ENCODE data around the gene SLA2. TPM values are rescaled to one million over a fixed set of nuclear protein-coding genes. Genes with fewer than 3 reads are reported as not detected.

SLA2 gene
- polyA plus RNA-seq, 1 of the 3 experiments (the other 2 are of a cell fraction): not detected

DNA sequence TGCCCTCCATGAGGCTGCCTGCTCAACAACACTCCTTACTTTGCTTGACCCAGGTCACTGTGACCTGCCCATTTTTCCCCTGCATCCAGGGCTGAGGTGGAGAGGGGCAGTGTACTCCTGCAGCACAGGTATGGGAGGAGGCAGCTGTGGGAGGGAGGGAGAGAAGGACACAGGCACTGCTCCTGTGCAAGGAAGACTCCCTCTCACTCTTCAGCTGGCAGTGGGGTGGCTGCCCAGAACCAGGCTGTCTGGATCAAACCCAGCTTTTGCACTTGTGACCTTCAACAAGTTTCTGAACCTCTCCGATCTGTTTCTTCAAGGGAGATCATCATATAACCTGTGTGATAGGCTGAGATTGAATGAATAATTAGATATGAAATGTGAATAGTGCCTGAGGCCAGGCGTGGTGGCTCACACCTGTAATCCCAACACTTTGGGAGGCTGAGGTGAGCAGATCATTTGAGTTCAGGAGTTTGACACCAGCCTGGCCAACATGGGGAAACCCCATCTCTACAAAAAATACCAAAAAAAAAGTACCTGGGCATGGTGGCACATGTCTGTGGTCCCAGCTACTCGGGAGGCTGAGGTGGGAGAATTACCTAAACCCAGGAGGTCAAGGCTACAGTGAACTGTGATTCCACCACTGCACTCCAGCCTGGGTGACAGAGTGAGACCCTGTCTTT is 58.5 kb downstream of the SLA2 start:
- H3K4me2 ChIP-seq: no peak overlapping the region
- no peaks in the 10 kb centered on the region for H3K79me2 ChIP-seq (ENCODE audit: insufficient read depth)
- no peak overlapping the region for H3K9ac ChIP-seq
- no peaks in the 10 kb centered on the region for H3K4me1 ChIP-seq (ENCODE audit: control insufficient read depth in 1 of 2, insufficient read depth in 2 of 2, low read depth in 1 of 2, low read length in 1 of 2)
- no peaks in the 10 kb centered on the region for H4K20me1 ChIP-seq (ENCODE audit: insufficient read depth)
- no peaks in the 10 kb centered on the region for H3K9me3 ChIP-seq
- WGBS (ENCODE audit: low lambda C conversion rate): 97% methylated on average over 3 of the region's 3 CpGs
- no peak for DNase-seq
- H3F3A ChIP-seq (replicated peaks; ENCODE audit: insufficient read depth): peaks cover 3% of the 10 kb centered on the region
- H3K9me2 ChIP-seq: no peaks in the 10 kb centered on the region
- ChIA-PET POLR2A (interaction anchor here (1.0 kb wide), 2 partner anchors 18 to 23 kb away, joined by 3 read pairs; partner anchors contain the start of gene RAB5IF), CTCF (interaction anchor here (1.5 kb wide), 1 partner anchor 30 kb away, joined by 5 read pairs; no protein-coding TSS in a partner anchor)
- TF ChIP-seq, protein P1, sequence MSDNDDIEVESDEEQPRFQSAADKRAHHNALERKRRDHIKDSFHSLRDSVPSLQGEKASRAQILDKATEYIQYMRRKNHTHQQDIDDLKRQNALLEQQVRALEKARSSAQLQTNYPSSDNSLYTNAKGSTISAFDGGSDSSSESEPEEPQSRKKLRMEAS (IDR thresholded peaks at IDR 0.05; ENCODE audit: low read depth): no peak
- TF ChIP-seq TCF12 (IDR thresholded peaks at IDR 0.05) (no peak), GATA2 (CRISPR knock-in tag; IDR thresholded peaks at IDR 0.05) (no peak), RXRA (IDR thresholded peaks at IDR 0.05; ENCODE audit: borderline replicate concordance, low read depth) (no peak), RAD21 (IDR thresholded peaks at IDR 0.05; ENCODE audit: low read length) (no peak), SIN3A (IDR thresholded peaks at IDR 0.05; ENCODE audit: borderline replicate concordance, low read depth, low read length) (no peak), JUND (IDR thresholded peaks at IDR 0.05) (no peak), POLR2AphosphoS5 (IDR thresholded peaks at IDR 0.05; ENCODE audit: low read depth, low read length) (no peak), FOXJ3 (CRISPR knock-in tag; IDR thresholded peaks at IDR 0.05) (no peak), TEAD4 (IDR thresholded peaks at IDR 0.05; ENCODE audit: borderline replicate concordance, insufficient read depth) (no peak), CHD2 (IDR thresholded peaks at IDR 0.05; ENCODE audit: low read length, partially characterized antibody) (no peak)
- TF ChIP-seq, protein P2, sequence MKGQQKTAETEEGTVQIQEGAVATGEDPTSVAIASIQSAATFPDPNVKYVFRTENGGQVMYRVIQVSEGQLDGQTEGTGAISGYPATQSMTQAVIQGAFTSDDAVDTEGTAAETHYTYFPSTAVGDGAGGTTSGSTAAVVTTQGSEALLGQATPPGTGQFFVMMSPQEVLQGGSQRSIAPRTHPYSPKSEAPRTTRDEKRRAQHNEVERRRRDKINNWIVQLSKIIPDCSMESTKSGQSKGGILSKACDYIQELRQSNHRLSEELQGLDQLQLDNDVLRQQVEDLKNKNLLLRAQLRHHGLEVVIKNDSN (IDR thresholded peaks at IDR 0.05; ENCODE audit: borderline replicate concordance, low read depth): no peak
- TF ChIP-seq, protein P3, sequence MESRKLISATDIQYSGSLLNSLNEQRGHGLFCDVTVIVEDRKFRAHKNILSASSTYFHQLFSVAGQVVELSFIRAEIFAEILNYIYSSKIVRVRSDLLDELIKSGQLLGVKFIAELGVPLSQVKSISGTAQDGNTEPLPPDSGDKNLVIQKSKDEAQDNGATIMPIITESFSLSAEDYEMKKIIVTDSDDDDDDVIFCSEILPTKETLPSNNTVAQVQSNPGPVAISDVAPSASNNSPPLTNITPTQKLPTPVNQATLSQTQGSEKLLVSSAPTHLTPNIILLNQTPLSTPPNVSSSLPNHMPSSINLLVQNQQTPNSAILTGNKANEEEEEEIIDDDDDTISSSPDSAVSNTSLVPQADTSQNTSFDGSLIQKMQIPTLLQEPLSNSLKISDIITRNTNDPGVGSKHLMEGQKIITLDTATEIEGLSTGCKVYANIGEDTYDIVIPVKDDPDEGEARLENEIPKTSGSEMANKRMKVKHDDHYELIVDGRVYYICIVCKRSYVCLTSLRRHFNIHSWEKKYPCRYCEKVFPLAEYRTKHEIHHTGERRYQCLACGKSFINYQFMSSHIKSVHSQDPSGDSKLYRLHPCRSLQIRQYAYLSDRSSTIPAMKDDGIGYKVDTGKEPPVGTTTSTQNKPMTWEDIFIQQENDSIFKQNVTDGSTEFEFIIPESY (IDR thresholded peaks at IDR 0.05; ENCODE audit: borderline replicate concordance, low read depth): no peak
- TF ChIP-seq, protein P4, sequence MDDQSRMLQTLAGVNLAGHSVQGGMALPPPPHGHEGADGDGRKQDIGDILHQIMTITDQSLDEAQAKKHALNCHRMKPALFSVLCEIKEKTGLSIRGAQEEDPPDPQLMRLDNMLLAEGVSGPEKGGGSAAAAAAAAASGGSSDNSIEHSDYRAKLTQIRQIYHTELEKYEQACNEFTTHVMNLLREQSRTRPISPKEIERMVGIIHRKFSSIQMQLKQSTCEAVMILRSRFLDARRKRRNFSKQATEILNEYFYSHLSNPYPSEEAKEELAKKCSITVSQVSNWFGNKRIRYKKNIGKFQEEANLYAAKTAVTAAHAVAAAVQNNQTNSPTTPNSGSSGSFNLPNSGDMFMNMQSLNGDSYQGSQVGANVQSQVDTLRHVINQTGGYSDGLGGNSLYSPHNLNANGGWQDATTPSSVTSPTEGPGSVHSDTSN (IDR thresholded peaks at IDR 0.05): no peak
- TF ChIP-seq, protein P5, sequence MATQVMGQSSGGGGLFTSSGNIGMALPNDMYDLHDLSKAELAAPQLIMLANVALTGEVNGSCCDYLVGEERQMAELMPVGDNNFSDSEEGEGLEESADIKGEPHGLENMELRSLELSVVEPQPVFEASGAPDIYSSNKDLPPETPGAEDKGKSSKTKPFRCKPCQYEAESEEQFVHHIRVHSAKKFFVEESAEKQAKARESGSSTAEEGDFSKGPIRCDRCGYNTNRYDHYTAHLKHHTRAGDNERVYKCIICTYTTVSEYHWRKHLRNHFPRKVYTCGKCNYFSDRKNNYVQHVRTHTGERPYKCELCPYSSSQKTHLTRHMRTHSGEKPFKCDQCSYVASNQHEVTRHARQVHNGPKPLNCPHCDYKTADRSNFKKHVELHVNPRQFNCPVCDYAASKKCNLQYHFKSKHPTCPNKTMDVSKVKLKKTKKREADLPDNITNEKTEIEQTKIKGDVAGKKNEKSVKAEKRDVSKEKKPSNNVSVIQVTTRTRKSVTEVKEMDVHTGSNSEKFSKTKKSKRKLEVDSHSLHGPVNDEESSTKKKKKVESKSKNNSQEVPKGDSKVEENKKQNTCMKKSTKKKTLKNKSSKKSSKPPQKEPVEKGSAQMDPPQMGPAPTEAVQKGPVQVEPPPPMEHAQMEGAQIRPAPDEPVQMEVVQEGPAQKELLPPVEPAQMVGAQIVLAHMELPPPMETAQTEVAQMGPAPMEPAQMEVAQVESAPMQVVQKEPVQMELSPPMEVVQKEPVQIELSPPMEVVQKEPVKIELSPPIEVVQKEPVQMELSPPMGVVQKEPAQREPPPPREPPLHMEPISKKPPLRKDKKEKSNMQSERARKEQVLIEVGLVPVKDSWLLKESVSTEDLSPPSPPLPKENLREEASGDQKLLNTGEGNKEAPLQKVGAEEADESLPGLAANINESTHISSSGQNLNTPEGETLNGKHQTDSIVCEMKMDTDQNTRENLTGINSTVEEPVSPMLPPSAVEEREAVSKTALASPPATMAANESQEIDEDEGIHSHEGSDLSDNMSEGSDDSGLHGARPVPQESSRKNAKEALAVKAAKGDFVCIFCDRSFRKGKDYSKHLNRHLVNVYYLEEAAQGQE (IDR thresholded peaks at IDR 0.05; ENCODE audit: low read depth, low read length): no peak
- TF ChIP-seq, protein P6, sequence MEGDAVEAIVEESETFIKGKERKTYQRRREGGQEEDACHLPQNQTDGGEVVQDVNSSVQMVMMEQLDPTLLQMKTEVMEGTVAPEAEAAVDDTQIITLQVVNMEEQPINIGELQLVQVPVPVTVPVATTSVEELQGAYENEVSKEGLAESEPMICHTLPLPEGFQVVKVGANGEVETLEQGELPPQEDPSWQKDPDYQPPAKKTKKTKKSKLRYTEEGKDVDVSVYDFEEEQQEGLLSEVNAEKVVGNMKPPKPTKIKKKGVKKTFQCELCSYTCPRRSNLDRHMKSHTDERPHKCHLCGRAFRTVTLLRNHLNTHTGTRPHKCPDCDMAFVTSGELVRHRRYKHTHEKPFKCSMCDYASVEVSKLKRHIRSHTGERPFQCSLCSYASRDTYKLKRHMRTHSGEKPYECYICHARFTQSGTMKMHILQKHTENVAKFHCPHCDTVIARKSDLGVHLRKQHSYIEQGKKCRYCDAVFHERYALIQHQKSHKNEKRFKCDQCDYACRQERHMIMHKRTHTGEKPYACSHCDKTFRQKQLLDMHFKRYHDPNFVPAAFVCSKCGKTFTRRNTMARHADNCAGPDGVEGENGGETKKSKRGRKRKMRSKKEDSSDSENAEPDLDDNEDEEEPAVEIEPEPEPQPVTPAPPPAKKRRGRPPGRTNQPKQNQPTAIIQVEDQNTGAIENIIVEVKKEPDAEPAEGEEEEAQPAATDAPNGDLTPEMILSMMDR (IDR thresholded peaks at IDR 0.05): no peak
- TF ChIP-seq, protein P7, sequence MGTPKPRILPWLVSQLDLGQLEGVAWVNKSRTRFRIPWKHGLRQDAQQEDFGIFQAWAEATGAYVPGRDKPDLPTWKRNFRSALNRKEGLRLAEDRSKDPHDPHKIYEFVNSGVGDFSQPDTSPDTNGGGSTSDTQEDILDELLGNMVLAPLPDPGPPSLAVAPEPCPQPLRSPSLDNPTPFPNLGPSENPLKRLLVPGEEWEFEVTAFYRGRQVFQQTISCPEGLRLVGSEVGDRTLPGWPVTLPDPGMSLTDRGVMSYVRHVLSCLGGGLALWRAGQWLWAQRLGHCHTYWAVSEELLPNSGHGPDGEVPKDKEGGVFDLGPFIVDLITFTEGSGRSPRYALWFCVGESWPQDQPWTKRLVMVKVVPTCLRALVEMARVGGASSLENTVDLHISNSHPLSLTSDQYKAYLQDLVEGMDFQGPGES (IDR thresholded peaks at IDR 0.05; ENCODE audit: low read depth, low read length): no peak
- no peak overlapping the region for H3K27ac ChIP-seq (ENCODE audit: low read depth in 2 of 2, low read length in 1 of 2)
- no peak overlapping the region for H2AFZ ChIP-seq (ENCODE audit: low read depth)
- H3K27me3 ChIP-seq (ENCODE audit: insufficient read depth): no peaks in the 10 kb centered on the region
- peaks cover 9 to 17% of the 10 kb centered on the region in 2 experiments for H3K36me3 ChIP-seq (replicated peaks in 1 of 2; ENCODE audit: control insufficient read depth in 1 of 2, insufficient read depth in 2 of 2, low read length in 1 of 2)
- H3K4me3 ChIP-seq (ENCODE audit: low read depth in 2 of 2, low read length in 1 of 2): no peak overlapping the region
